ENCODE data around the gene PCGF2. TPM values are rescaled to one million over a fixed set of nuclear protein-coding genes. Genes with fewer than 3 reads are reported as not detected.
A peak's percentile ranks its signal among the peaks of the same experiment; 100 is the strongest.

The PCGF2 gene
- total and polyA plus RNA-seq, 9 of the 15 experiments (the other 6 are each of a cell fraction or from before 2014, with no cell fraction given): 1.3 to 33.4 (median 7.0) TPM

DNA sequence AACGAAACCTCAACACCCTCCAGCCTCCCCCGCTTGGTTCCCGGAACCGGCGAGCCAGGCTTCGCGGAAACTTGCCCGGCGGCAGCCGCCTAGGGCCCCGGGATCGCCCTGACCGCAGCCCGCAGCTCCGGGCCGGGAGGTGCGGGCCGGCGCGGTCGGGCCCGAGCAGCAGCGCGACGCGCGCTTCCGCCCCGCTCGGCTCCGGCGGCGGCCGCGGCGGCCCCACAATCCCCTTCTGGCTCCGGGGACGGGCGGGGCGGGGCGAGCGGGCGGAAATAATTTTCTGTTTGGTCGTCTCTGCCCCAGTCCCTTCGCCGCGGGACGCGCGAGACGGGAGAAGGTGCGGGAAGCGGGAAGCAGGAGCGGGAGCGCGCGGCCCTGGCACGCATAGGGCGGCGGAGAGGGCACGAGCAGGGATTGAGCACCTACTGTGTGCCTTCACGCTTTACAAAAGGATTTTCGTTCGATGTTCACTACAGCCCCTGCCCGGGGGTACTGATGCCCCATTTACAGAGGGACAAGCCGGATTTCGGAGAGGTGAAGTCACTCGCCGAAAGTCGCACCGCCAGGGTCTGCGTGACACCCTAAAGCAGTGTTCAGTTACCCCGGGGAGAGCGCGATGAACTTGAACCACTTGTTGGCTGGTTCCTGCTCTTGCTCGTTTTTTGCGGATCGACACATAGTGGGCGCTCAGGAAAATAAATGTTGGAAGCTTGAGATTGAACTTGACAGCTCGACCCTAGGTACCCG, 45.8 kb downstream of the PCGF2 start (continued):
- TF ChIP-seq, protein P1, sequence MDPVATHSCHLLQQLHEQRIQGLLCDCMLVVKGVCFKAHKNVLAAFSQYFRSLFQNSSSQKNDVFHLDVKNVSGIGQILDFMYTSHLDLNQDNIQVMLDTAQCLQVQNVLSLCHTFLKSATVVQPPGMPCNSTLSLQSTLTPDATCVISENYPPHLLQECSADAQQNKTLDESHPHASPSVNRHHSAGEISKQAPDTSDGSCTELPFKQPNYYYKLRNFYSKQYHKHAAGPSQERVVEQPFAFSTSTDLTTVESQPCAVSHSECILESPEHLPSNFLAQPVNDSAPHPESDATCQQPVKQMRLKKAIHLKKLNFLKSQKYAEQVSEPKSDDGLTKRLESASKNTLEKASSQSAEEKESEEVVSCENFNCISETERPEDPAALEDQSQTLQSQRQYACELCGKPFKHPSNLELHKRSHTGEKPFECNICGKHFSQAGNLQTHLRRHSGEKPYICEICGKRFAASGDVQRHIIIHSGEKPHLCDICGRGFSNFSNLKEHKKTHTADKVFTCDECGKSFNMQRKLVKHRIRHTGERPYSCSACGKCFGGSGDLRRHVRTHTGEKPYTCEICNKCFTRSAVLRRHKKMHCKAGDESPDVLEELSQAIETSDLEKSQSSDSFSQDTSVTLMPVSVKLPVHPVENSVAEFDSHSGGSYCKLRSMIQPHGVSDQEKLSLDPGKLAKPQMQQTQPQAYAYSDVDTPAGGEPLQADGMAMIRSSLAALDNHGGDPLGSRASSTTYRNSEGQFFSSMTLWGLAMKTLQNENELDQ (CRISPR knock-in tag; IDR thresholded peaks at IDR 0.05; ENCODE audit: borderline replicate concordance): no peak
- TF ChIP-seq CSDE1 (IDR thresholded peaks at IDR 0.05) (no peak), SMARCE1 (IDR thresholded peaks at IDR 0.05) (no peak; the same call in 1 of the 2 replicates), XRCC5 (IDR thresholded peaks at IDR 0.05; ENCODE audit: low read depth, low read length) (0 out of 2 replicates have a peak, but pooled peaks have one; percentile 11), ZKSCAN3 (CRISPR knock-in tag; IDR thresholded peaks at IDR 0.05) (no peak), RFX7 (CRISPR knock-in tag; IDR thresholded peaks at IDR 0.05) (no peak), MCM3 (IDR thresholded peaks at IDR 0.05) (no peak), ZNF143 (CRISPR knock-in tag; IDR thresholded peaks at IDR 0.05) (peak; percentile 18; the same call in 1 of the 2 replicates), ZC3H8 (IDR thresholded peaks at IDR 0.05) (no peak), SIRT6 (IDR thresholded peaks at IDR 0.05; ENCODE audit: low read depth, low read length) (no peak), PCBP1 (IDR thresholded peaks at IDR 0.05; ENCODE audit: low read depth, low read length, poor library complexity, severe bottlenecking) (no peak), RBM25 (IDR thresholded peaks at IDR 0.05; ENCODE audit: low read depth, low read length, severe bottlenecking) (peak; percentile 69), NEUROD1 (IDR thresholded peaks at IDR 0.05; ENCODE audit: borderline replicate concordance, low read depth, low read length, partially characterized antibody) (peak; percentile 65), HDGF (IDR thresholded peaks at IDR 0.05) (no peak), SMAD1 (IDR thresholded peaks at IDR 0.05; ENCODE audit: low read depth, low read length, partially characterized antibody) (peak; percentile 45), ZNF282 (CRISPR knock-in tag; IDR thresholded peaks at IDR 0.05) (no peak), PTTG1 (tag; IDR thresholded peaks at IDR 0.05; ENCODE audit: low read depth) (no peak), TFAM (CRISPR knock-in tag; conservative IDR thresholded peaks at IDR 0.05) (no peak), MTF1 (CRISPR knock-in tag; IDR thresholded peaks at IDR 0.05; ENCODE audit: borderline replicate concordance) (no peak), TARDBP (IDR thresholded peaks at IDR 0.05) (no peak), KHSRP (IDR thresholded peaks at IDR 0.05) (no peak), RB1 (IDR thresholded peaks at IDR 0.05; ENCODE audit: low read depth) (peak; percentile 77), TAF9B (IDR thresholded peaks at IDR 0.05; ENCODE audit: partially characterized antibody) (no peak), GABPB2 (CRISPR knock-in tag; conservative IDR thresholded peaks at IDR 0.05) (no peak)
- TF ChIP-seq, protein P2, sequence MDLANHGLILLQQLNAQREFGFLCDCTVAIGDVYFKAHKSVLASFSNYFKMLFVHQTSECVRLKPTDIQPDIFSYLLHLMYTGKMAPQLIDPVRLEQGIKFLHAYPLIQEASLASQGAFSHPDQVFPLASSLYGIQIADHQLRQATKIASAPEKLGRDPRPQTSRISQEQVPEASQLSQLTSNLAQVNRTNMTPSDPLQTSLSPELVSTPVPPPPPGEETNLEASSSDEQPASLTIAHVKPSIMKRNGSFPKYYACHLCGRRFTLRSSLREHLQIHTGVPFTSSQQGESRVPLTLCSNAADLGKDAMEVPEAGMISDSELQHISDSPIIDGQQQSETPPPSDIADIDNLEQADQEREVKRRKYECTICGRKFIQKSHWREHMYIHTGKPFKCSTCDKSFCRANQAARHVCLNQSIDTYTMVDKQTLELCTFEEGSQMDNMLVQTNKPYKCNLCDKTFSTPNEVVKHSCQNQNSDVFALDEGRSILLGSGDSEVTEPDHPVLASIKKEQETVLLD (IDR thresholded peaks at IDR 0.05): peak; percentile 28; the same call in 1 of the 2 replicates
- TF ChIP-seq, protein P3, sequence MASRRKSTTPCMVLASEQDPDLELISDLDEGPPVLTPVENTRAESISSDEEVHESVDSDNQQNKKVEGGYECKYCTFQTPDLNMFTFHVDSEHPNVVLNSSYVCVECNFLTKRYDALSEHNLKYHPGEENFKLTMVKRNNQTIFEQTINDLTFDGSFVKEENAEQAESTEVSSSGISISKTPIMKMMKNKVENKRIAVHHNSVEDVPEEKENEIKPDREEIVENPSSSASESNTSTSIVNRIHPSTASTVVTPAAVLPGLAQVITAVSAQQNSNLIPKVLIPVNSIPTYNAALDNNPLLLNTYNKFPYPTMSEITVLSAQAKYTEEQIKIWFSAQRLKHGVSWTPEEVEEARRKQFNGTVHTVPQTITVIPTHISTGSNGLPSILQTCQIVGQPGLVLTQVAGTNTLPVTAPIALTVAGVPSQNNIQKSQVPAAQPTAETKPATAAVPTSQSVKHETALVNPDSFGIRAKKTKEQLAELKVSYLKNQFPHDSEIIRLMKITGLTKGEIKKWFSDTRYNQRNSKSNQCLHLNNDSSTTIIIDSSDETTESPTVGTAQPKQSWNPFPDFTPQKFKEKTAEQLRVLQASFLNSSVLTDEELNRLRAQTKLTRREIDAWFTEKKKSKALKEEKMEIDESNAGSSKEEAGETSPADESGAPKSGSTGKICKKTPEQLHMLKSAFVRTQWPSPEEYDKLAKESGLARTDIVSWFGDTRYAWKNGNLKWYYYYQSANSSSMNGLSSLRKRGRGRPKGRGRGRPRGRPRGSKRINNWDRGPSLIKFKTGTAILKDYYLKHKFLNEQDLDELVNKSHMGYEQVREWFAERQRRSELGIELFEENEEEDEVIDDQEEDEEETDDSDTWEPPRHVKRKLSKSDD (conservative IDR thresholded peaks at IDR 0.05; ENCODE audit: low read length): no peak

All from K562 (cell line).